Esophagus muscularis mucosa (tissue), 4 donors: Measurements from ENCODE around the gene PRX.

Experiments
- EP300 ChIP-seq: sonication (generic); formaldehyde crosslinking; IDR thresholded peaks from one replicate; pipeline ENCODE4 v1.6.1; 2017; ENCODE audit warnings: antibody characterized with exemption
- POLR2A ChIP-seq: fragments of 450-650 bp; IDR thresholded peaks from one replicate; pipeline ENCODE4 v1.6.1; 2017; ENCODE audit warnings: antibody characterized with exemption, moderate library complexity, mild to moderate bottlenecking, low read depth
- TF ChIP-seq, protein P1 (sequence below), 3 experiments: fragments of 200-600 bp in 2 of 3; fragments of 450-650 bp in 1 of 3; sonication (generic) in 2 of 3; IDR thresholded peaks; one replicate each; pipeline ENCODE4 v1.5.1; 2017 to 2019; ENCODE audit warnings: antibody characterized with exemption in 3 of 3, mild to moderate bottlenecking in 2 of 3, moderate library complexity in 1 of 3

DNA sequence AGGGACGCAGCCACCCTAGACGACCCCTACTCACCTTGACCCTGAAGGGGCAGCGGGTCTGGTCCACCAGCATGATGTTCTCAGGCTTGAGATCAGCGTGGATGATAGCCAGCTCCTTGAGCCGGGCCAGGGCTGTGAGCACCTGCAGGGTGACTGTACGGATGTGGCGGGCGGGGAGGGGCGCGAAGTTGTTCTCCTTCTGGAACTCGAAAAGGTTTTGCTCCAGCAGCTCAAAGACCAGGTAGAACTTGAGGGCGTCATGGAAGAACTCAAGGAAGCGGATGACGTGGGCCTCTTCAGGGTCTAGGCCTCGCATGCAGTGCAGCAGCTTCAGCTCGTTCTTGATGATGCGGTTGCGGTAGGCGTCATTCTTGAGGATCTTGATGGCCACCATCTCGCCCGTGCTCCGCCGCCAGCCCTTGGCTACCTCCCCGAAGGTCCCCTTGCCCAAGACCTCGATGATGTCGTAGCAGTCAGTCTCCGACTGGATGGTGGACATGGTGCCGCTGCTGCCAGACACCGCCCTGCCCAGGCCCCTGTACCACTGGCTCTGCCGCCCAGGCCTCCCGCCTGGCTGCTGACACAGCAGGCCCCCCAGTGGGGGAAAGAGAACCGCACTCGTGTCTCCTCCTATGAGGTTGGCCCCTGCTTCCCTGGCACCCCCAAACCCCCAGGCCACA is 23.6 kb downstream of the PRX start:
- TF ChIP-seq POLR2A (no peak), EP300 (no peak)
- TF ChIP-seq, protein P1, sequence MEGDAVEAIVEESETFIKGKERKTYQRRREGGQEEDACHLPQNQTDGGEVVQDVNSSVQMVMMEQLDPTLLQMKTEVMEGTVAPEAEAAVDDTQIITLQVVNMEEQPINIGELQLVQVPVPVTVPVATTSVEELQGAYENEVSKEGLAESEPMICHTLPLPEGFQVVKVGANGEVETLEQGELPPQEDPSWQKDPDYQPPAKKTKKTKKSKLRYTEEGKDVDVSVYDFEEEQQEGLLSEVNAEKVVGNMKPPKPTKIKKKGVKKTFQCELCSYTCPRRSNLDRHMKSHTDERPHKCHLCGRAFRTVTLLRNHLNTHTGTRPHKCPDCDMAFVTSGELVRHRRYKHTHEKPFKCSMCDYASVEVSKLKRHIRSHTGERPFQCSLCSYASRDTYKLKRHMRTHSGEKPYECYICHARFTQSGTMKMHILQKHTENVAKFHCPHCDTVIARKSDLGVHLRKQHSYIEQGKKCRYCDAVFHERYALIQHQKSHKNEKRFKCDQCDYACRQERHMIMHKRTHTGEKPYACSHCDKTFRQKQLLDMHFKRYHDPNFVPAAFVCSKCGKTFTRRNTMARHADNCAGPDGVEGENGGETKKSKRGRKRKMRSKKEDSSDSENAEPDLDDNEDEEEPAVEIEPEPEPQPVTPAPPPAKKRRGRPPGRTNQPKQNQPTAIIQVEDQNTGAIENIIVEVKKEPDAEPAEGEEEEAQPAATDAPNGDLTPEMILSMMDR (IDR thresholded peaks at IDR 0.05): no peak
